GM12891 (cell line): ENCODE measurements around the gene SRRM2.

Source experiments
- POLR2A ChIP-seq: IDR thresholded peaks from 2 replicates; pipeline ENCODE4 v1.6.1; 2011; ENCODE audit warnings: low read depth, low read length, control low read depth
- POLR2AphosphoS5 ChIP-seq: IDR thresholded peaks from 2 replicates; pipeline ENCODE4 v1.6.1; 2011; ENCODE audit warnings: low read depth, low read length, control low read depth
- TAF1 ChIP-seq: IDR thresholded peaks from 2 replicates; pipeline ENCODE4 v1.6.1; 2011; ENCODE audit warnings: low read depth, low read length, control low read depth

- TF ChIP-seq POLR2A (no peak), TAF1 (no peak), POLR2AphosphoS5 (no peak)
Measured at GRCh38 chr16:2798723-2799204, 46.3 kb downstream of the SRRM2 start.
